ENCODE results near the gene BTG4.

BTG4 gene

DNA sequence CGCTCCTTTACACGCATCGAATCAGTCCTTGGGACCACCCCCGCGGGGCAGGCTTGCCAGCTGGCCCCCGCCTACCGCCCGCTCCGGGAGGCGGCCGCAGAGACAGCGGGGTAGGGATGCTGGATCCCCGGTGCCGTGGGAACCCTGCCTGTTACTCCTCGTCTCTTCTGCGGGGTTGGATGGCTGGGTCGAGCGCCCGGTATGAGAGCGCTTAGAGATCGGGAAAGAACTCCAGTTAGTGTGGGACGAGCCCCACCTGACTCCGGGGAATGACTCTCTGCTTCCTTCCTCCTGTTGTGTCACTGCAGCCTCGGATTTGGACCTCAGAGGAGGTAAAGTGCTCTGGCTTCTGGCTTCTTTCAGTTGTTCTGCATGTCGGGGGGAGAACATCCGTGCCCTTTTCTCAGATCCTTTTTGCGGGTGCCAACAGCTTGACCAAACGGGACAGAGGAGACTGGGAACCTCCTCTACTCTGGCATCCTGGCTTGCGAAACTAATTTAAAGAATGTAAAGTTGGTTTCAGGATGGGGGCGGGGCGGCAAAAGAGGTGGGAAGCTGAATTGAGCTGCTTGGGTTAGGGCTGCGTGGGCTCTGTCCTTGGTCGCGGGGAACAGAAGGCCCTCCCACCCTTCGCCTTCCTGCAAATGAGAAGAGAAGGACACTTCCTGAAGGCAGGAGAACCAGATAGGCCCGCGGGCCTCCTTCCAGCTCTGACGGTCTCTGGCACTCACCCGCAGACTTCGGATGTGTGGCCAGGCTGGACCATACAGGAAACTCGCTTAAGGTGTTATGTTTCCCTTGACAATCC lies 29.3 kb upstream of the BTG4 start:
- no peak for DNase-seq

DNA sequence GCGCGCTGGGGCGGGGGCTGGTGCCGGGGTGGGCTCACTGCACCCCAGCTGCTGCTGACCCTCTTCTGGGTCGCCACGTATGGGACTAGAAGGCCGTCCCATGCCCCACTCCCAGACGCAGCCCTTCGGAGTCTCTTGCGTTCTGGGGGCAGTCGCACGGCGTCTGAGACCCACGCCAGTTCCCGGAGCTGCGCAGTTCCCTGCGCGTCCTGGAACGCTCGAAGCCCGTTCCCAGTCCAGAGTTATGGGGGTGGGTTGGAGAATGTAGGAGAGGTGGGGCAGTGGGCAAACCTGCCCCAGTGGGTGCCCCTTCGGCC lies 28.7 kb upstream of the BTG4 start:
- no peak for TF ChIP-seq POLR2A (IDR thresholded peaks at IDR 0.05; ENCODE audit: low read length)
- no peak for TF ChIP-seq GATA1 (IDR thresholded peaks at IDR 0.05; ENCODE audit: low read depth, low read length)
- no peak for DNase-seq

More for the DNA sequence above, 29.3 kb upstream of the BTG4 start:
- TF ChIP-seq GATA1 (IDR thresholded peaks at IDR 0.05; ENCODE audit: low read depth, low read length): no peak
- TF ChIP-seq POLR2A (IDR thresholded peaks at IDR 0.05; ENCODE audit: low read length): no peak

DNA sequence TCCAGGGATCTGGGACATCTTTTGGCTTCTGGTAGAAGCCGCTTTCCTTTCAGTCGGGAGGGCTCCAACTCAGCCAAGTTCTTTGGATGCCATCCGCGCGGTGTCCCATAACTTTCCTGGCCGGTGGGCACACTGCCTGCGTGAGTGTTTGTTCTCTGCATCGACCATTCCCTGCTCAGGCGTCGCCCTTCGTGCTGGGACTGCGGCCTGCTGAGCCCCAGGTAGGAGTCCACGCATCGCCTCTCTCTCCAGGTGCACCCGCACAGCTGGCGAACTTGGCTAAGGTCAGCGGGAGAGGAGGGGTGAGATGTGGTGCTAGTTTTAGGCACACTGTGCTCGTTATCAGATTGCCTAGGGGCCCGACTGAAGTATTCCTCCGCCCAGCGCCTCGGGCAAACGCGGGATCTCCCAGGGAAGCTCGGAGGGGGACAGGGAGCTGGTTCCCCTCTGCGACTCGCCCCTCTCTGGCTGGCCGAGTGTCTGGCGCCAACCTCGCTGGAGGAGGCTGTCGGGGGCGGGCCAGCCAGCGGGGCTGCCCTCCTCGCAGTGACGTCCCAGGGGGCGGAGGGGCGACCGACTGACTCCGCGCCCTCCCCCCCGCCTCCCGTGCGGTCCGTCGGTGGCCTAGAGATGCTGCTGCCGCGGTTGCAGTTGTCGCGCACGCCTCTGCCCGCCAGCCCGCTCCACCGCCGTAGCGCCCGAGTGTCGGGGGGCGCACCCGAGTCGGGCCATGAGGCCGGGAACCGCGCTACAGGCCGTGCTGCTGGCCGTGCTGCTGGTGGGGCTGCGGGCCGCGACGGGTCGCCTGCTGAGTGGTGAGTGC lies 28.1 kb upstream of the BTG4 start, which contains the start of gene LAYN:
Gene LAYN, plus strand, starts transcription at position 607 of the 823 bp plus-strand sequence. Its CDS starts 124 bp downstream, at position 731.
- TF ChIP-seq POLR2A (IDR thresholded peaks at IDR 0.05; ENCODE audit: low read length): no peak
- no peak for TF ChIP-seq GATA1 (IDR thresholded peaks at IDR 0.05; ENCODE audit: low read depth, low read length)
- peak in 1 of 2 experiments; percentile 16 for DNase-seq

DNA sequence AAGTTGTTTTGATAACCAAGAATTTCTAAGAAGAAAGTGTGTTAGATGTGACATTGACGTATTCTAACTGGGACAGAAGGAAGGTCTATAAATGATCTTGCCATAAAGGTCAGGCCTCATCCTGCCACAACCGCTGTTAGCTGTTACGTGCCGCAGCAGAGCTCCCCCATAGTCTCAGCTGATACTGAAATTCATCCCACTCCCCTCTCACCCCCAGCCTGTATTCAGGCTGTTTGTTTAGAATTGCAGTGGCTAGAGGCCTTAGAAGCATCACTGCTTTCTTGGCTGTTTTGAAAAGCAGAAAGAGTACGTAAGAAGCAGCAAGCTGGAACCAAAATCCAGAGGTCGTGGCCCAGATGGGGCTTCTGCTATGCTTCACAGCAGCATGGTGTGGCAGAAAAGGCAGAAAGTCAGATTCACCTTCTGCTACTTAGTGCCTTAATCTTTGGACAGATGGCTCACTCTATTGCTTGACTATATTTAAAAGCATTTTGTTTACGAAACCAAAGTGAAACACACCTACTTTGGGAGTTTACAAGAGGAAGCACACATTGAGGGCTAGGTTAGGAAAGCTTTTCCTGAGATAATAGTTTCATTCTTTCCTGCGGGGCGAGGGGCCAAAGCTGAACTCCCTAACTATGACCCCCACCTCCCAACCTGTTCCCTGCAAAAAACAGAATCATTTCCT lies 27.4 kb upstream of the BTG4 start:
- TF ChIP-seq POLR2A (IDR thresholded peaks at IDR 0.05; ENCODE audit: low read length) (no peak), GATA1 (IDR thresholded peaks at IDR 0.05; ENCODE audit: low read depth, low read length) (no peak)
- DNase-seq: no peak

- no peak for DNase-seq
- TF ChIP-seq POLR2A (IDR thresholded peaks at IDR 0.05; ENCODE audit: low read length) (no peak), GATA1 (IDR thresholded peaks at IDR 0.05; ENCODE audit: low read depth, low read length) (no peak)
These were observed 26.4 kb upstream of the BTG4 start for GRCh38 chr11:111538407-111539114.

DNA sequence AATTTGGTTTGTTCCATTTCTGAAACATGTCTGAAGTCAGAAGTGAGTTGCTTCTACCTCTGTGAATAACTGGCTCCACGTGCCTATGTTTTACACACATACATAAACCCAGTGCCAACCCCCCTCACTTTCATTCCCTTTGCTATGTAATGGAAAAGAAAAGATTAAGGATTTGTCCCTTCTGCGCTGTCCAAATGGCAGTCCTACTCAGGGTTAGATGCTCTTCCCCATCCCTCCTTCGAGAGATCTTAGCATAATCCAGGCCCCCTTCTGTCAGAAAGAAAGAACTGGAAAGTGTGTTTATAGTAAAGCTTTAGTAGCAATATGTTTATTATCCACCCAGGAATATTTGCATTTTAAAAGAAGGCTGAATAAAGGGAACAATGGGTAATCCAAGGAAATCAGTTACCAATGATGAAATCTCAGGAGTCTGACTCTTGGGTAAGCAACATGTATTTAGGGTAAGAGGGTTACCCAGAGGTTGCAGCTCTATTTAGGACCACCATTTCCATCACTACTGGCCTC lies 25.2 kb upstream of the BTG4 start:
- no peak for DNase-seq
- TF ChIP-seq GATA1 (IDR thresholded peaks at IDR 0.05; ENCODE audit: low read depth, low read length) (no peak), POLR2A (IDR thresholded peaks at IDR 0.05; ENCODE audit: low read length) (no peak)

DNA sequence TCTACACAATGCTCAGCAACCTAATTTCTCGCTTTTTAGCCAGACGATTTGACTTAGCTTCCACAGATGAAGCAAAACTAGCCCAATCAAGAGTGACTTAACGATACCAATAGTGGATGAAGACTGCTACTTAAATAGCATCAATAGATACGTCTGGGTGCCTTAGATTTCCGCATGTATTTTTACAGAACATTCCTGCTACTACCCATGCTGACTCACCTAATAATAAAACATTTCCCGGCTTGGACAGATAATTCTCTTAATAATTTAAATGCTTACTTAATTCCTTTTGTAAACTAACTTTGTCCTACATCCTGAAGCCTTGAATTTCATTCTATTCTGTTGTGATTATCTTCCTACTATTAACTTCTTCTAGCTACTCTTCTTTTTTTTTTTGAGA lies 23.1 kb upstream of the BTG4 start:
- DNase-seq: no peak

DNA sequence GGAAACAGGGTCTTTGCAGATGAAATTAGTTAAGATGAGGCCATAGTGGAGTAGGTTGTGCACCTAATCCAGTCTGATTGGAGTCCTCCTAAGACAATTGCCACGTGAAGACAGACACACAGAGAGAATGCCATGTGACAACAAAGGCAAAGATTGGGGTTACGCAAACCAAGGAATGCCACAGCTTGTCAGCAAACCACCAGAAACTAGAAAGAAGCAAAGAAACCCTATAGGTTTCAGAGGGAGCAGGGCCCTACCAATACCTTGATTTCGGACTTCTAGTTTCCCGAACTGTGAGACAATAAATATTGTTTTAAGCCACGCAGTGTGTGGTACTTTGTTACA lies 20.2 kb upstream of the BTG4 start:
- DNase-seq: no peak
- TF ChIP-seq GATA1 (IDR thresholded peaks at IDR 0.05; ENCODE audit: low read depth, low read length) (no peak), POLR2A (IDR thresholded peaks at IDR 0.05; ENCODE audit: low read length) (no peak)

More for the DNA sequence above, 23.1 kb upstream of the BTG4 start:
- no peak for TF ChIP-seq POLR2A (IDR thresholded peaks at IDR 0.05; ENCODE audit: low read length)
- TF ChIP-seq GATA1 (IDR thresholded peaks at IDR 0.05; ENCODE audit: low read depth, low read length): no peak

DNA sequence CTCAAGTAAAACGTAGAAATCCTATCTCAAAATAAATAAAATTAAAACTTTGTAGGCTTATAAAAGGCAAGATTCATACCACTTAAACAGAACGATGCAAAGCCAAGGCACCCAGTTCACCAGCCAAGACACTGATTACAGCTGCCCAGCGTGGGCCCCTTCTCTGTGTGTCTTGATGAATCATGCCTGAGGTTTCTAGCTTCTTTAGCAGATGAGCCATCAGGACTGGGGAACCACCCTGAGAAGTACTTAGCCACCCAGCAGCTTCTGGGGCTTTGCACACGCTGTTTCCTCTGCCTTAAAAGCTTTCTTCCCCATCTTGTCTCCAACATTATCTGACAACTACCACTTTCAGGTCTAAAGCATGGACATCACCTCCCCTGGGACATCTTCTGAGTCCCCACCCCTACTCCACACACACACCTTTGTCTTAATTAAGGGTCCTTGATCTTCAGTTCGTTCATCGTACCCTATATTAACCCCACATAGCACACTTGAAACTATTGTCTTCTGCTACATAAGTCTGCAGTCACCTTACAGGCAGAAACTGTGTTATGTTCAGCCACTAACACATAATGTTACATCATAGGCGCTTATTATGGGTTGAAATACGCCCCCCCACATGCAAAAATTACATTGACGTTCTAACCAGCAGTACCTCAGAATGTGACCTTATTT lies 19.6 kb upstream of the BTG4 start:
- TF ChIP-seq POLR2A (IDR thresholded peaks at IDR 0.05; ENCODE audit: low read length): no peak
- TF ChIP-seq GATA1 (IDR thresholded peaks at IDR 0.05; ENCODE audit: low read depth, low read length): no peak
- peak in 1 of 2 experiments; percentile 6 for DNase-seq

- TF ChIP-seq GATA1 (IDR thresholded peaks at IDR 0.05; ENCODE audit: low read depth, low read length) (no peak), POLR2A (IDR thresholded peaks at IDR 0.05; ENCODE audit: low read length) (no peak)
- DNase-seq: no peak
These were observed 18.9 kb upstream of the BTG4 start for GRCh38 chr11:111531136-111531535.

GRCh38 chr11:111530091-111530490 lies 17.9 kb upstream of the BTG4 start:
- no peak for DNase-seq
- TF ChIP-seq GATA1 (IDR thresholded peaks at IDR 0.05; ENCODE audit: low read depth, low read length): no peak
- no peak for TF ChIP-seq POLR2A (IDR thresholded peaks at IDR 0.05; ENCODE audit: low read length)

- TF ChIP-seq GATA1 (IDR thresholded peaks at IDR 0.05; ENCODE audit: low read depth, low read length): no peak
- no peak for TF ChIP-seq POLR2A (IDR thresholded peaks at IDR 0.05; ENCODE audit: low read length)
- DNase-seq: no peak
These were observed 16.4 kb upstream of the BTG4 start for GRCh38 chr11:111528557-111528956.

DNA sequence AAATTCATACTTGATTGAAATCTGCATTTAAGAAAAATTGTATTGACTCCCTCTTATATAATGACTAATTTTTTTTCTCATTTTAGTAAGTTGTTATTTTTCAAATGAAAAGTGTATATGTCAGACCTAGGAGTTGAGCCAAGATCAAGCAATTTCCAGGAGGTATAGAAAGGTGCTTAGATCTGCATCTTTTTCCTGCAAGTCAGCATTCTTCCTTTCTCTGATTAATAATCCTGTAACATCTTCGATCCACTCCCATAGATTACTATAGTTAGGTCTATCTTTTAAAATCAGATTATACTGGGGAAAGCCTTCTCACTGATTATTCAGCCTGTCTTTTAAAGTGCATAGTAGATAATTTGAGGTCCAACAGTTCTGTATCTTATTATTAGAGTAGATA lies 15.1 kb upstream of the BTG4 start:
- no peak for DNase-seq
- no peak for TF ChIP-seq POLR2A (IDR thresholded peaks at IDR 0.05; ENCODE audit: low read length)
- TF ChIP-seq GATA1 (IDR thresholded peaks at IDR 0.05; ENCODE audit: low read depth, low read length): no peak

All from erythroblast (primary cell).